H9 (cell line): ENCODE data around the gene CHST8. TPM values are rescaled to one million over a fixed set of nuclear protein-coding genes. Genes with fewer than 3 reads are reported as not detected.

Experiments used
- DNase-seq: peaks from one replicate; pipeline ENCODE4 v3.0.0-alpha.2; 2017
- H2AFZ ChIP-seq: one replicate; pipeline ENCODE4 v1.6.1; 2013; ENCODE audit warnings: mild to moderate bottlenecking, low read length, control low read depth, moderate library complexity
- H2AK5ac ChIP-seq: 2 replicates; pipeline ENCODE4 v1.6.1; 2013; ENCODE audit warnings: low read length, control low read depth, mixed read lengths; ENCODE audit not compliant: insufficient read length
- H2BK120ac ChIP-seq: one replicate; pipeline ENCODE4 v1.6.1; 2013; ENCODE audit warnings: low read depth, mild to moderate bottlenecking, low read length, control low read depth, inconsistent platforms; ENCODE audit not compliant: poor library complexity, severe bottlenecking
- H2BK12ac ChIP-seq: 2 replicates; pipeline ENCODE4 v1.6.1; 2013; ENCODE audit warnings: low read length, control low read depth, mixed read lengths, low read depth; ENCODE audit not compliant: insufficient read length
- H2BK15ac ChIP-seq: 2 replicates; pipeline ENCODE4 v1.6.1; 2013; ENCODE audit warnings: low read depth, low read length, control low read depth
- H2BK20ac ChIP-seq: one replicate; pipeline ENCODE4 v1.6.1; 2013; ENCODE audit warnings: low read depth, mild to moderate bottlenecking, low read length, control low read depth, inconsistent platforms; ENCODE audit not compliant: poor library complexity, severe bottlenecking
- H2BK5ac ChIP-seq: 2 replicates; pipeline ENCODE4 v1.6.1; 2013; ENCODE audit warnings: low read length, control low read depth, mixed read lengths; ENCODE audit not compliant: insufficient read length
- H3K14ac ChIP-seq: 2 replicates; pipeline ENCODE4 v1.6.1; 2013; ENCODE audit warnings: low read length, control low read depth; ENCODE audit not compliant: insufficient read depth
- H3K18ac ChIP-seq: 2 replicates; pipeline ENCODE4 v1.6.1; 2013; ENCODE audit warnings: low read depth, mild to moderate bottlenecking, mixed read lengths, low read length, control low read depth; ENCODE audit not compliant: insufficient read length
- H3K23ac ChIP-seq: 2 replicates; pipeline ENCODE4 v1.6.1; 2013; ENCODE audit warnings: low read length, control low read depth, mixed read lengths, low read depth; ENCODE audit not compliant: insufficient read length
- H3K23me2 ChIP-seq: 2 replicates; pipeline ENCODE4 v1.6.1; 2013; ENCODE audit warnings: low read depth, mild to moderate bottlenecking, mixed read lengths, low read length, control low read depth; ENCODE audit not compliant: insufficient read length, poor library complexity, severe bottlenecking
- H3K27ac ChIP-seq: 2 replicates; pipeline ENCODE4 v1.5.1; 2013; ENCODE audit warnings: low read length, control low read depth, mixed read lengths, low read depth; ENCODE audit not compliant: insufficient read length
- H3K27me3 ChIP-seq: 2 replicates; pipeline ENCODE4 v1.6.1; 2013; ENCODE audit warnings: low read length, control low read depth, inconsistent platforms; ENCODE audit not compliant: insufficient read depth
- H3K4ac ChIP-seq: 2 replicates; pipeline ENCODE4 v1.6.1; 2013; ENCODE audit warnings: low read depth, mild to moderate bottlenecking, control low read depth, inconsistent platforms, low read length, moderate library complexity
- H3K4me1 ChIP-seq: 2 replicates; pipeline ENCODE4 v1.6.1; 2013; ENCODE audit warnings: low read length, control low read depth, inconsistent platforms; ENCODE audit not compliant: insufficient read depth
- H3K4me2 ChIP-seq: 2 replicates; pipeline ENCODE4 v1.6.1; 2013; ENCODE audit warnings: low read length, control low read depth, mixed read lengths; ENCODE audit not compliant: insufficient read length, insufficient read depth
- H3K56ac ChIP-seq: 2 replicates; pipeline ENCODE4 v1.6.1; 2013; ENCODE audit warnings: low read depth, mild to moderate bottlenecking, mixed read lengths, low read length, control low read depth; ENCODE audit not compliant: insufficient read length
- H3K79me1 ChIP-seq: 2 replicates; pipeline ENCODE4 v1.6.1; 2013; ENCODE audit warnings: low read depth, mild to moderate bottlenecking, moderate library complexity, low read length, control low read depth, inconsistent platforms; ENCODE audit not compliant: insufficient read depth, poor library complexity, severe bottlenecking
- H3K79me2 ChIP-seq: 2 replicates; pipeline ENCODE4 v1.6.1; 2013; ENCODE audit warnings: low read length, control low read depth, inconsistent platforms; ENCODE audit not compliant: insufficient read depth
- H3K9ac ChIP-seq: 2 replicates; pipeline ENCODE4 v1.6.1; 2013; ENCODE audit warnings: low read length, control low read depth, mixed read lengths; ENCODE audit not compliant: insufficient read length; ENCODE audit errors: extremely low read depth
- H3K9me3 ChIP-seq: one replicate; pipeline ENCODE4 v1.6.1; 2013; ENCODE audit warnings: low read depth, low read length, inconsistent platforms; ENCODE audit not compliant: control insufficient read depth
- H3T11ph ChIP-seq: one replicate; pipeline ENCODE4 v1.6.1; 2013; ENCODE audit warnings: mild to moderate bottlenecking, low read length, control low read depth, inconsistent platforms
- H4K20me1 ChIP-seq: one replicate; pipeline ENCODE4 v1.6.1; 2013; ENCODE audit not compliant: control insufficient read depth, insufficient read length, insufficient read depth
- H4K5ac ChIP-seq: 2 replicates; pipeline ENCODE4 v1.6.1; 2013; ENCODE audit warnings: low read depth, mild to moderate bottlenecking, mixed read lengths, low read length, control low read depth; ENCODE audit not compliant: insufficient read length
- H4K8ac ChIP-seq: replicated peaks from 2 replicates; pipeline ENCODE4 v1.6.1; 2013; ENCODE audit warnings: low read length, control low read depth, mixed read lengths, low read depth; ENCODE audit not compliant: insufficient read length
- H4K91ac ChIP-seq: 2 replicates; pipeline ENCODE4 v1.6.1; 2013; ENCODE audit warnings: low read depth, mild to moderate bottlenecking, moderate library complexity, mixed read lengths, low read length, control low read depth; ENCODE audit not compliant: insufficient read length
- H3K27ac Mint-ChIP-seq, 3 experiments: 2 replicates in 2 of 3; 3 replicates in 1 of 3; pipeline ENCODE4 v1.8.0; 2020 to 2021; ENCODE audit warnings: mixed read lengths in 3 of 3, mild to moderate bottlenecking in 1 of 3, moderate library complexity in 1 of 3
- H3K27me3 Mint-ChIP-seq: 2 replicates; pipeline ENCODE4 v1.8.0; 2021; ENCODE audit warnings: low read depth, mild to moderate bottlenecking, moderate library complexity, mixed read lengths
- H3K36me3 Mint-ChIP-seq, 3 experiments: 2 replicates in 2 of 3; 3 replicates in 1 of 3; pipeline ENCODE4 v1.8.0; 2020 to 2021; ENCODE audit warnings: low read depth in 3 of 3, mixed read lengths in 3 of 3; ENCODE audit not compliant: insufficient read depth in 1 of 3
- H3K4me1 Mint-ChIP-seq, 2 experiments: 2 replicates each; pipeline ENCODE4 v1.8.0; 2020; ENCODE audit warnings: mixed read lengths in 2 of 2
- H3K4me3 Mint-ChIP-seq, 2 experiments: 2 replicates in 1 of 2; 3 replicates in 1 of 2; pipeline ENCODE4 v1.8.0; 2020 to 2021; ENCODE audit warnings: mild to moderate bottlenecking in 2 of 2, mixed read lengths in 2 of 2, moderate library complexity in 1 of 2
- H3K9me3 Mint-ChIP-seq, 2 experiments: 2 replicates in 1 of 2; 3 replicates in 1 of 2; pipeline ENCODE4 v1.8.0; 2020; ENCODE audit warnings: mild to moderate bottlenecking in 2 of 2, mixed read lengths in 2 of 2, moderate library complexity in 1 of 2
- WGBS: extraction: QIAGEN DNeasy Blood & Tissue Kit; methylation state at CpG from one replicate; pipeline ENCODE4 v1.1.7; 2013; ENCODE audit warnings: missing lambda C conversion rate, low lambda C conversion rate, mixed read lengths; ENCODE audit not compliant: insufficient read length; ENCODE audit errors: extremely low coverage; 5-methylcytosine and 5-hydroxymethylcytosine counted together
- total RNA-seq: library from RNA; stranded (reverse); gene quantifications from 2 replicates; pipeline ENCODE4 v1.2.1, GENCODE V29; 2021
- TF ChIP-seq, protein P1 (sequence below): fragments of 200-600 bp; sonication (generic); conservative IDR thresholded peaks from 3 replicates; pipeline ENCODE4 v1.8.0; 2021; ENCODE audit warnings: antibody characterized with exemption, mild to moderate bottlenecking

The CHST8 gene
- total RNA-seq, 1 experiment from 2014 or later: 5.1 TPM

DNA sequence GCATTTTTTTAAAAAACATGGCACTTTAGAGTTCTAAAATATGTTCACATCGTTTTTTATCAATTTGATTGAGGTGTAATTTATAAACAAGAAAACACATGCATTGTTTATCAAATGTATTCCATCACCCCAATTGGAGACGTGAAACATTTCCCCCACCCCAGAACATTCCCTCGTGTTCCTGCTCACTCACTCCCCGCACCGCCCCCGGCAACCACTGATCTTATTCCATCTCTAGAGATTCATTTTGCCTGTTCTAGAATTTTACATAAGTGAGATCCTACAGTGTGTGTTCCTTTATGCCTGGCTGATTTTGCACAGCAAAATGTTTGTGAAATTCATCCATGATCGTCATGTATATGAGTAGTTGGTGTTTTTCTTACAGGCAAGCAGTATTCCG, 124.4 kb downstream of the CHST8 start:
- Histone ChIP-seq H4K5ac (no peak overlapping the region), H4K8ac (no peak overlapping the region), H2BK5ac (no peak overlapping the region), H3T11ph (no peak overlapping the region), H3K23ac (no peak overlapping the region), H2BK12ac (no peak overlapping the region), H3K27me3 (no peaks in the 10 kb centered on the region), H3K56ac (no peak overlapping the region), H3K14ac (no peak overlapping the region), H3K79me2 (no peaks in the 10 kb centered on the region), H3K23me2 (no peaks in the 10 kb centered on the region), H3K4me2 (no peak overlapping the region), H2BK20ac (no peak overlapping the region), H3K9ac (no peak overlapping the region), H3K79me1 (no peaks in the 10 kb centered on the region), H3K18ac (no peak overlapping the region), H3K9me3 (no peaks in the 10 kb centered on the region), H4K20me1 (no peaks in the 10 kb centered on the region), H3K4me1 (no peaks in the 10 kb centered on the region), H2BK120ac (no peak overlapping the region), H4K91ac (no peak overlapping the region), H3K4ac (no peak overlapping the region), H3K27ac (no peak overlapping the region), H2AK5ac (no peak overlapping the region), H2BK15ac (no peak overlapping the region), H2AFZ (no peak overlapping the region)
- H3K27me3 Mint-ChIP-seq: peaks cover 9% of the 10 kb centered on the region
- H3K9me3 Mint-ChIP-seq: no peaks in the 10 kb centered on the region
- no CpG with 5 or more reads among the region's 8 CpGs for WGBS
- H3K4me3 Mint-ChIP-seq: no peak overlapping the region
- DNase-seq: no peak
- no peak overlapping the region for H3K27ac Mint-ChIP-seq
- TF ChIP-seq, protein P1, sequence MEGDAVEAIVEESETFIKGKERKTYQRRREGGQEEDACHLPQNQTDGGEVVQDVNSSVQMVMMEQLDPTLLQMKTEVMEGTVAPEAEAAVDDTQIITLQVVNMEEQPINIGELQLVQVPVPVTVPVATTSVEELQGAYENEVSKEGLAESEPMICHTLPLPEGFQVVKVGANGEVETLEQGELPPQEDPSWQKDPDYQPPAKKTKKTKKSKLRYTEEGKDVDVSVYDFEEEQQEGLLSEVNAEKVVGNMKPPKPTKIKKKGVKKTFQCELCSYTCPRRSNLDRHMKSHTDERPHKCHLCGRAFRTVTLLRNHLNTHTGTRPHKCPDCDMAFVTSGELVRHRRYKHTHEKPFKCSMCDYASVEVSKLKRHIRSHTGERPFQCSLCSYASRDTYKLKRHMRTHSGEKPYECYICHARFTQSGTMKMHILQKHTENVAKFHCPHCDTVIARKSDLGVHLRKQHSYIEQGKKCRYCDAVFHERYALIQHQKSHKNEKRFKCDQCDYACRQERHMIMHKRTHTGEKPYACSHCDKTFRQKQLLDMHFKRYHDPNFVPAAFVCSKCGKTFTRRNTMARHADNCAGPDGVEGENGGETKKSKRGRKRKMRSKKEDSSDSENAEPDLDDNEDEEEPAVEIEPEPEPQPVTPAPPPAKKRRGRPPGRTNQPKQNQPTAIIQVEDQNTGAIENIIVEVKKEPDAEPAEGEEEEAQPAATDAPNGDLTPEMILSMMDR: no peak
- no peaks in the 10 kb centered on the region for H3K36me3 Mint-ChIP-seq
- H3K4me1 Mint-ChIP-seq: no peaks in the 10 kb centered on the region
